IgD-negative memory B cell (primary cell): ENCODE data around the gene KRTAP10-5. TPM values are rescaled to one million over a fixed set of nuclear protein-coding genes. Genes with fewer than 3 reads are reported as not detected.
A peak's percentile ranks its signal among the peaks of the same experiment; 100 is the strongest.

ENCODE experiments used
- H3K27ac Mint-ChIP-seq, 3 donors: one replicate each; pipeline ENCODE4 v1.8.0; 2020 to 2022; ENCODE audit warnings: mild to moderate bottlenecking in 3 of 3, mixed read lengths in 3 of 3, moderate library complexity in 1 of 3
- H3K27me3 Mint-ChIP-seq: one replicate; pipeline ENCODE4 v1.8.0; 2021; ENCODE audit warnings: mixed read lengths
- H3K36me3 Mint-ChIP-seq: one replicate; pipeline ENCODE4 v1.8.0; 2020; ENCODE audit warnings: mild to moderate bottlenecking, mixed read lengths
- H3K4me1 Mint-ChIP-seq, 3 donors: one replicate each; pipeline ENCODE4 v1.8.0; 2020 to 2022; ENCODE audit warnings: mixed read lengths in 3 of 3, mild to moderate bottlenecking in 1 of 3
- H3K4me3 Mint-ChIP-seq, 4 donors: one replicate each; pipeline ENCODE4 v1.8.0; 2020 to 2022; ENCODE audit warnings: mild to moderate bottlenecking in 4 of 4, mixed read lengths in 4 of 4, moderate library complexity in 3 of 4
- H3K9me3 Mint-ChIP-seq, 3 donors: one replicate each; pipeline ENCODE4 v1.8.0; 2020 to 2021; ENCODE audit warnings: mixed read lengths in 3 of 3, mild to moderate bottlenecking in 1 of 3
- polyA plus RNA-seq: library from polyadenylated mRNA; unstranded; fragments of 300-500 nt; fragmentation: Illumina TruSeq; gene quantifications from one replicate; pipeline ENCODE4 v1.2.3, GENCODE V29; 2021

Gene KRTAP10-5
- polyA plus RNA-seq, 1 donor from 2014 or later = not detected

GRCh38 chr21:44531606-44532564 is 48.5 kb downstream of the KRTAP10-5 start:
- Mint-ChIP-seq H3K27ac (no peak overlapping the region), H3K4me3 (no peak overlapping the region)

GRCh38 chr21:44530903-44531605 is 49.4 kb downstream of the KRTAP10-5 start:
- Mint-ChIP-seq H3K27me3 (peaks cover 9% of the 10 kb centered on the region), H3K36me3 (peaks cover 3% of the 10 kb centered on the region), H3K4me3 (peak overlapping the region in 1 of 4 donors; percentile 37), H3K4me1 (peaks cover 0 to 3% (median 0%) of the 10 kb centered on the region in 3 donors), H3K27ac (no peak overlapping the region), H3K9me3 (peaks cover 0 to 3% (median 2%) of the 10 kb centered on the region in 3 donors)

More at GRCh38 chr21:44531606-44532564, 48.5 kb downstream of the KRTAP10-5 start:
- H3K27me3 Mint-ChIP-seq = peaks cover 11% of the 10 kb centered on the region
- H3K36me3 Mint-ChIP-seq = peaks cover 3% of the 10 kb centered on the region
- peaks cover 0 to 3% (median 0%) of the 10 kb centered on the region in 3 donors for H3K4me1 Mint-ChIP-seq
- H3K9me3 Mint-ChIP-seq = peaks cover 0 to 3% (median 2%) of the 10 kb centered on the region in 3 donors

DNA sequence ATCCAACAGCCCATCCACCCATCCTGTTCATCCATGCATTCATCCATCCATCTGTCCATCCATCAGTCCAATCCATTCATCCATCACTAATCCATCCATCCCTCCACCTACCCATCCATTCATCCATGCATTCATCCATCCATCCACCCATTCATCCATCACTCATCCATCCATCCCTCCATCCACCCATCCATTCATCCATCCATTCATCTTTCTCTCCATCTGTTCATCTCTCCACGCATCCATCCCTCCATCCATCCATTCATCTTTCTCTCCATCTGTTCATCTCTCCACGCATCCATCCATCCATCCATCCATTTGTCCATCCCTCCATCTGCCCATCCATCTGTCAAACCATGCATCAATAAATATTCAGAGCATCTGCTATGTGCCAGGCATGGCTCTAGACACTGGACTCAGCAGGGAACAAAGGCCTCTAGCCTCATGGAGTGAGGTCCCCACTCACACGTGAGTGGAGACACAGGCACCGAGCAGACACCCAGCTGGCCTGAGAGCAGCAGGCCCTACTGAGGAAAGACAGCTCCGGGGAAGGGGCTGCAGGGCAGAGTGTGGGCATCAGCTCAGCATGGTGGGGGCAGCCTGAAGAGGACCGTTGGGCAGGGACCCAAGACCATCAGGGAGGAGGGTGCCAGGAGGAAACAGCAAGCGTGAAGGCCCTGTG is 50.0 kb downstream of the KRTAP10-5 start:
- Mint-ChIP-seq H3K27ac (peak overlapping the region in 1 of 3 donors; percentile 4), H3K9me3 (peaks cover 0 to 3% (median 2%) of the 10 kb centered on the region in 3 donors), H3K27me3 (peaks cover 6% of the 10 kb centered on the region), H3K4me3 (no peak overlapping the region), H3K36me3 (peaks cover 3% of the 10 kb centered on the region), H3K4me1 (peaks cover 0 to 3% (median 0%) of the 10 kb centered on the region in 3 donors)

- Mint-ChIP-seq H3K4me1 (peaks cover 0 to 3% (median 0%) of the 10 kb centered on the region in 3 donors), H3K9me3 (peaks cover 0 to under 1% (median under 1%) of the 10 kb centered on the region in 3 donors), H3K27me3 (peaks cover 6% of the 10 kb centered on the region), H3K36me3 (peaks cover 3% of the 10 kb centered on the region), H3K4me3 (no peak overlapping the region), H3K27ac (peak overlapping the region in 1 of 3 donors; percentile 42)
Observed at GRCh38 chr21:44529503-44530125, 50.8 kb downstream of the KRTAP10-5 start.

Other genes with a start within 250 kb of the KRTAP10-5 start
- gene CFAP410, start 241.2 kb downstream of the KRTAP10-5 start, polyA plus RNA-seq = 36.4 TPM
- 5.1 TPM for gene TRPM2, start 227.0 kb downstream of the KRTAP10-5 start, polyA plus RNA-seq
- gene LRRC3, start 125.1 kb downstream of the KRTAP10-5 start, polyA plus RNA-seq = 0.14 TPM
- gene KRTAP10-1, start 40.4 kb downstream of the KRTAP10-5 start, polyA plus RNA-seq = not detected
- not detected for gene KRTAP10-2, start 29.1 kb downstream of the KRTAP10-5 start, polyA plus RNA-seq
- gene KRTAP10-3, start 21.8 kb downstream of the KRTAP10-5 start, polyA plus RNA-seq = not detected
- not detected for gene KRTAP10-4, start 6.9 kb downstream of the KRTAP10-5 start, polyA plus RNA-seq
- gene KRTAP10-6, start 11.9 kb upstream of the KRTAP10-5 start, polyA plus RNA-seq = not detected
- not detected for gene KRTAP10-7, start 20.0 kb upstream of the KRTAP10-5 start, polyA plus RNA-seq
- gene KRTAP10-8, start 31.5 kb upstream of the KRTAP10-5 start, polyA plus RNA-seq = not detected
- gene KRTAP10-9, start 46.5 kb upstream of the KRTAP10-5 start, polyA plus RNA-seq = not detected
- gene KRTAP10-10, start 56.8 kb upstream of the KRTAP10-5 start, polyA plus RNA-seq = not detected
- gene KRTAP10-11, start 65.8 kb upstream of the KRTAP10-5 start, polyA plus RNA-seq = not detected
- gene KRTAP12-4, start 74.1 kb upstream of the KRTAP10-5 start, polyA plus RNA-seq = not detected
- gene KRTAP12-3, start 77.3 kb upstream of the KRTAP10-5 start, polyA plus RNA-seq = not detected
- gene KRTAP12-2, start 86.3 kb upstream of the KRTAP10-5 start, polyA plus RNA-seq = not detected
- not detected for gene KRTAP12-1, start 101.6 kb upstream of the KRTAP10-5 start, polyA plus RNA-seq
- gene KRTAP10-12, start 116.6 kb upstream of the KRTAP10-5 start, polyA plus RNA-seq = not detected
- gene TSPEAR, start 131.0 kb upstream of the KRTAP10-5 start, polyA plus RNA-seq = not detected
- 55.7 TPM for gene UBE2G2, start 221.2 kb upstream of the KRTAP10-5 start, polyA plus RNA-seq
- 92.3 TPM for gene SUMO3, start 237.5 kb upstream of the KRTAP10-5 start, polyA plus RNA-seq